ENCODE measurements around the gene RNASE13. TPM values are rescaled to one million over a fixed set of nuclear protein-coding genes. Genes with fewer than 3 reads are reported as not detected.
"Not testable (repeated sequence)": the region's sequence is repeated elsewhere in the genome, so short reads cannot be mapped to it uniquely, and the experiment has no call there.

RNASE13 gene
- total RNA-seq, 1 experiment from 2014 or later: not detected

DNA sequence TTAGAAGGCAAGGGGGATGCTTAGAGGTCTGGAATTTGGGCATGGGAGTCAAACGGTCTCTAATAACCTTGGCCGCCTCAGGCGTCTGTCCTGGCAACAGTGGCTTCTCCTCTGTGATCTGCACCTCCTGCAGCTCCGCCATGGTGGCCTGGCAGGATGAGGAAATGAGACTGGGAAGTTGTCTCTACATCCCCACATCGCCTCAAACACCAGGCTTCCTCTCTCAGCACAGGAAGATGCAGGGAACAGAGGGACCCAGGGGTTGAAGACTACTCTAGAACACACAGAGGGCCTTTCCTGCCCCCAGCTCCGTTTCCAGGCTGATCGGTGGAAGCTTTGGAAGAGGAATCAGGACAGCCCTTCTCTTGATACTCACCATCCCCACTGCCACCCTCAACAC lies 11.4 kb downstream of the RNASE13 start:
- DNase-seq (ENCODE audit: low spot score): no peak

DNA sequence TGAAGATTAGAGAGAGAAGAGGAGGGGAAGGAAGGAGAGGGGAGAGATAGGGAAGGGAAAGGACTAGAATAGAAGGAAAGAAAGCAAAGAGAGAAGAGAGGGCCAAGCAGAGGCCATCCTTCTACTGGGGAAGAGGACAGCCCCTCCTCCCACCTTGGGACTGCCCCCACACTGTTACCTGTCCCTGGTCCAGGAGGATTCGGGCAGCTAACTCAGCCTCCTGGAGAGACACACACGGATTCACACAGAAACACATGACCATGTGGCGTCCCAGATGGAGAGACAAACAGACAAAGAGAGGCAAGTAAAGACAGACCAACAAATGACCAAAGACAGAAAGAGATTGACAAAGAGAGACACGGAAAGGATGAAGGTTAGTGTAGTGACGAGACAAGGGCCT lies 11.9 kb downstream of the RNASE13 start:
- no peak for DNase-seq (ENCODE audit: low spot score)

DNA sequence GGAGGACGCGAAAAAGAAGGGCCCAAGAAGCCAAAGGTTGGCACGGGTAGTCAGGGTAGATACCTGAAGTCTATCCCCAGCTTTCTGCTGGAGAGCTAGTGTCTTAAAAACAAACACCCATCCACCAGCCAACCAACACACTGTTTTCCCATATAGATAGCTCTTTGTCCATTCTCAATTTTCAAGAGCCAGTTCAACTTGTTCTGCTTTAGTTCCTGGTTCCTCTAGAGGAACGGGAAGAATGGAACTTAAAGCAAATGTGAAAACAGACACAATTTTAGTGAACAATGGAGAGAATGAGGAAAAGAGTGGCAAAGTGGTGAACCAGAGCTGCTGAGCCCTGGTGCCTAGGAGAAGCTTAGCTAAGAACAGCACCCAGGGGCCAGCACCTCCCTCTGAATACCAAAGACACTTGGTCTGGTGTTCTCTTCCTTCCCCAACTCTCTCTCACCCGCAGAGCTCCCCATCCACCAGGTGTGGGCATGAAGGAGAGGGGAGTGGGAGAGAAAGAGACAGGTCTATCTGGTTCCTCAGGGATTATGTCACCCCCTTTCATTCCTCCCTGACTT lies 13.5 kb downstream of the RNASE13 start:
- no peak for DNase-seq (ENCODE audit: low spot score)

DNA sequence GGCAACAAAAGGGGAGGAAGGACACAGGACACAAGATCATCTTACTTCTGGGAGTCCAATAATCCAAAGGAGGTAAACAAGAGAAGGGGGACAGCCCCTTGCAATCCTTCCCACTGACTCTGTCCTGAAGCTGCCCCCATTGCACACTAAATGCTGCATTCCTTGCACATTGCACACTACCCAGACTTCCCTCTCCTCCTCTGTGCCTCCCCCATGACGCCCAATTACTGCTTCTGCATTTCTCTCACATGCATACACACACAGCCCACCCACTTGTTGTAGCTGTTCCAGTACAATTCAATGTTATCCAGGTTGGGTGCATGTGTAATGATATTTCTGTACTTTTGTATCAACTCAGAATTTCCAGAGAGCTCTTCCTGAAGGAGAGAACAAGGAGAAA lies 15.2 kb downstream of the RNASE13 start:
- no peak for DNase-seq (ENCODE audit: low spot score)

DNA sequence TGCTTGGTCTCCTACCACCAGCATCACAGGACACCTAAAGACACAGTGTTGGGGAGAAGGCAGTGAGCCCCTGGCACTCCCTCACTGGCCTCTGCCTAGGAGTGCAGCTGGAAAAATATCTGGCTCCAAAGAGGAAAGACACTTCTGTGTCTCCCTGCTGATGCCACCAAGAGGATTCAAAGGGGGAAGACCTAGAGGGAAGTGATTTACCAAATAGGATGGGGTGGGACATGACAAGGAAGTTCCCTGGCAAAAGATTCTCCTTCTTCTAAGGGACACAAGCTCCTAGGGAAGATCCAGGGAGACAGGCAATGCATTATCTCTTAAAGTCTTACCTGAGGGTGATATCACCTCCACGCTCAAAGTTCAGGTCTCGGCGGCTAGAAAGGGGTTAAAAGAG lies 15.8 kb downstream of the RNASE13 start:
- DNase-seq (ENCODE audit: low spot score): no peak

DNA sequence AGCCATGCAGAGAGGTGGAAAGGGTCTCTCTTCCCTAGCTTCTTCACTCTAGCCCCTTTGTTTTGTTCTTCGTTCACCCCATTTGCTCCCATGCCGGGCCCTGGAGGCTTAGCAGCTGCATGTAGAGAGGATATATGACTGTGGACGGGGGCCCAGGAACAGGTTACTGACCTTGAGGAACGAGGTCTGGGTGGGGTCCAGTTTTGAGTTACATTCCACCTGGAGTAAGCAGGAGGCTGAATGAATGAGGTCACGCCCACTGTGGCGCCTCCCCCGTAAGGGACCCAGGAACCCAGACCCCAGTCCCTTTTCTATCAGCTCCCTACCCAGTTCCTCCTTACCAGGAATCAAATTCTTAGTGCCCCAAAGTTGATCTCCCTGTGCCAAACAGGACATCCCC lies 16.3 kb downstream of the RNASE13 start:
- no peak for DNase-seq (ENCODE audit: low spot score)

DNA sequence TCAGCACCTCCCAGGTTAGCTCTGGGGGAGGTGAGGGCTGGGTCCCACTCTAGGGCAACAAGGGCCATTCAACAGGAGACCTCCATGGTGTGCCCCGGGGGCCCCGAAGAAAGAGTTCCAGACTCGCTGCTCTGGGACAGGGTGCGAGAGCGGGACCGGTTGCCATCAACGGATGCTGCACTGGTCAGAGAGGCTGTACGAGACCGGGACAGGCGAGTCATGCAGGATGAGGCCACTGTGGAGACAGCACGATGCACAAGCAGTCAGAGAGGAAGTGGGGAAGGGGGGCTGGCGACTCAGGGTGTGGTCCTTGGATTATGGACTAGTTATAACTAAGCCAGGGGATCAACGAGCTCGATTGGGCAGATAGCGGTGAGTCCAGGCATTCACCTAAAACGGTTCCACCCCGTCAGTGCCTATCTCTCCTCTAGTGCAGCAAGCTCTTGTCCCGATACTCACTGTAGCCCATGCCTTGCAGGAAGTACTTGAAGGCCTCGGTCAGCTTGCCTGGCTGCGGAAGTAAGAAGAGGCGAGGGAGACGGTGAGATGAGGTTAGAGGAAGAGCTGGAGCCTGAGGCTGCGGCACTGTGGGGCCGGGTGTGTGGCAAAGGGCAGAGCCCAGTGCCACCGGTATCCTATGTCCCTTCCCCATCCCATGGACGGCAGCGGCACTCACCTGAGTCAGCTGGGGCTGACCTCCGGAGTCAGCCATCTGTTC lies 16.9 kb downstream of the RNASE13 start:
- DNase-seq (ENCODE audit: low spot score): no peak

DNA sequence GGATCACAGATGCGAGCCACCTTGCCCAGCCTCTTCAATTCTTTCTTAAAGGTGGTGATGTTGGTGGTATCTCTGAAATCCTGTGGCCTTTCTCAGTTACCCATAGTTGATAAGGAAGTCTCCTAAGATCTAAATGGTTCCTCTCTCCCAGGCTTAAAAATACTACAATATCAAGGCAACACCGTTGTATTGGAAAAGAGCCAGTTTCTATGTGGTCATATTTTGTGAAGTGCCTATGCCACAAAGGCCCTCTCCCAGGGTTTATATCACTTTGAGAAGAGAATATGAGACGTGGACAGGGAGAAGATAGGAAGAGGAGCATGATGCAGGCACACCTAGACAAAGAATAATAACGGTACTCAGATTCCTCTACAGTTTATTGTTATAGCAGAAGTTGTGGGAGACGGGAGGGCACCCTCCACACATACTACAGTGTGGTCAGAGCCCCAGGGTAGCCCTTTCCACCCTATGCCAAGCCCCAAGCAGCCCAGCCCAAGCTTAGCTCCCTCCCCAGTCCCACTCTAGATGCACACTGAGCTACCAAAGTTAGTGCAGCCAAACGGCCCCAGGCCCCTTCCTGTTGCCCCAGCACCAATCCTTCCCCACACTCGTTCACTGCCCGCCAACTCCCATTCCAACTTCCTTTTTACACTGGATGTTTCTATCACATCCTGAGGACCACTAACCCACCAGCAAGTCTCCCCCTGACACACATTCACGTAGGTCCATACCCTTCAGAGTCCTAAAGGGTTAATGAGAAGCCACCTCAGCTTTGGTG lies 18.0 kb downstream of the RNASE13 start:
- no peak for DNase-seq (ENCODE audit: low spot score)

DNA sequence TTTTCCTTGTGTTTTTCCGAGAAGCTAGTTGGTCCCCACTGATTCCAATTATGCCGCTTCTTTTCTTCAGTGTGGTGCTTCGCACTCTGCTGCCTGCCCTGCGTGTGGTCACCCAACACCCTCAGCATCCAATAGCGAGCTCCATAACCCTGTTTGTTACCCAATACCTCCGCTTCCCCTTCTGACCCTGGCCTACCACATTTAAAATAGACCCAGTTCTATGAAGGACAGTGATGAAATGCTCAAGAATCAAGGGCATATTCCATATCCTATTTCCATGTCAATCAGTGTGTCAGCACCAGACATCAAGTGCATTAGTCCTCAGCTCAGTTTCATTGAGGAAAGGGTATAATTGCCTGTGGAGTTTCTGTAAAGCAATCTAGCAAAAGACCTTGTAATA lies 19.3 kb downstream of the RNASE13 start:
- no peak for DNase-seq (ENCODE audit: low spot score)

DNA sequence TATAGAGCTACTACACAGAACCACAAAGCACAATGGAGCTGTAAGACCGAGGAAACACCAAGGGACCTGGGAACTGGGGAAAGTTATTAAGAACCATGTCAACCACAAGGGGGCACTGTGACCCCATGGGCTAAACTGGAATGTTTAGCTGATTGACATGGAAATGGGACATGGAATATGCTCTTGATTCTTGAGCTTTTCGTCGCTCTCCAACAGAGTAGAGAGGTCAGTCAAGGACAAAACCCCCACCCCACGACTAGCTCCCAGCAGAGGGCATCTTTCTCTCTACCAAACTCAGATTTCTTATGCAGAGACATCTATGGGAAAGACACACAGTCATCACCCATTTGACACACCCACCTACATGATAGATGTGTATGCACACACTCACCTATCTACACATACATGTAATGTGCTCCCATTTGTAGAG lies 19.8 kb downstream of the RNASE13 start:
- DNase-seq (ENCODE audit: low spot score): peak; percentile 65

DNA sequence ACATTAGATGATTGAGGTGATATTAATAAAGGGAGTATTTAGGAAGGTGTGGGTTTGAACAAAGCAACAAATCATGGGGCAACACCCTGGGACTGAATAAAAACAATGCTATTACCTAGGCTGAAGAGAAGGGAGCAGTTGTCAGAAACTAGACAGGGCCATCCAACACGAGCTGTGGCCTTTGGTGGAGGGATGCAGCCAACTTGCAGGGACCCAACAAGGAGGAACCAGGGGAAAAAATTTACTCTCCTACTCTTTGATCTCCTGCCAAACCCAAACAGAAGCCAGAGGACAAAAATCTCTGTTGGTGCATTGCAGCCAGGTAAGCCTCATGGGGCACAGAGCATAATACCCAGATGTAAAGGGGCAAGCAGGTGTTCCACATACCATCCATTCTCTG lies 23.5 kb downstream of the RNASE13 start:
- DNase-seq (ENCODE audit: low spot score): no peak

DNA sequence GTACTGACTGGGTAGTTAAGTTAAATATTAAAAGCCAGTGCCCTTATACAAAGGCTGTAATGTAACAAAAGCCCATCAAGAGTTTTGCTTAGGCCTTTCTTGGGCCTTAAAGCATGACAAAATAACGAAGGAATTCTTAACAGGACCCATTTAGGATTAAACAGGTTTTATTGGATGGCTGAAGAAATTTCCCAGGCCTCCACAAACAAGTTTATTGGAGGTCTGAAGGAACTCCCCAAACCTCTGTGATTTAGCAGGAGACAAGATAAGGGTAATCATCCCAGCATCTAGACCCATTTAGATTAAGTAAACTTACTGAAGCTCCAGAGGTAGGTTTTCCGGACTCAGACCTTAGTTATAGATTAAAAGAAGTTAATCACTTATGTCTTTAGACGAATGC lies 24.9 kb downstream of the RNASE13 start:
- DNase-seq (ENCODE audit: low spot score): not testable (repeated sequence)

DNA sequence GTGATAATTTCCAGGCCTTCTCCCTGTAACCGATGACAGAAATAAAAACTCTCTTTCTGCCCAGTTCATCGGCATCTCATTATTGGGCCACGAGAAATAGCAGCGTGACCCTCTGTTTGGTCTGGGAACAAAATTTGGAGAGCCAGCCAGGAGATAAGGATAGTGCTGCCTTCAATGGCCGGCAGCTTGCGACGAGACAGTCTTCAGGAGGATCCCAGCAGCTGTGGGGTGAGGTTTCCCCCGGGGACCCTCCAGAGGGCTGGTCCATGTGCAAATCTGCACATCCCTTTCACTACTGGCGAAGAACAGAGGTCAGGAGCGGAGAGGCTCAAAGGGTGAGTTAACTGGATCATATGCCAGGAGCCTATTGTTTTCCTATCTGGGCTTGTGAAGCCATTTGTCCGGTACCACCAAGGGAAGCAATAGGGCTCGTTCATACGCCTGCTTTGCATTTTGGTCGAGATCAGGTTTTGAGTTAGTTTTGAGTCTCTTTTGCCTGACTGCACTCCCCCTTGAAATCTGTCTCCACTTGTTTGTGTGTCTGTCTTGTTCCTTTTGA lies 30.7 kb downstream of the RNASE13 start:
- DNase-seq (ENCODE audit: low spot score): no peak

DNA sequence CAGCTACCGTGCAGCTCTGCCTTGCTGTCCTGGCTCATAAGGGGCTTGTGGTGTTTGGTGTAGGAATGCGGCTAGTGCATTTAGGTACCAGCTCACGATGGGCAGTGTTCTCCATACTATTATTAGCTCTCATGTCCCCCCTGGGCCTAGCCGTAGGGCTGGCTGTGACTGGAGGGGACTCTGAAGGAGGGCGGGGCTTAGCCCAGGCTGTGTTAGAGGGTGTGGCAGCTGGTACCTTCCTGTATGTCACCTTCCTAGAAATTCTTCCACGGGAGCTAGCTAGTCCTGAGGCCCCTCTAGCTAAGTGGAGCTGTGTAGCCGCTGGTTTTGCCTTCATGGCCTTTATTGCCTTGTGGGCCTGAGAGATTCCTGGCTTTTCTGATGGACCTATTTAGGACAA lies 33.4 kb downstream of the RNASE13 start:
- no peak for DNase-seq (ENCODE audit: low spot score)

DNA sequence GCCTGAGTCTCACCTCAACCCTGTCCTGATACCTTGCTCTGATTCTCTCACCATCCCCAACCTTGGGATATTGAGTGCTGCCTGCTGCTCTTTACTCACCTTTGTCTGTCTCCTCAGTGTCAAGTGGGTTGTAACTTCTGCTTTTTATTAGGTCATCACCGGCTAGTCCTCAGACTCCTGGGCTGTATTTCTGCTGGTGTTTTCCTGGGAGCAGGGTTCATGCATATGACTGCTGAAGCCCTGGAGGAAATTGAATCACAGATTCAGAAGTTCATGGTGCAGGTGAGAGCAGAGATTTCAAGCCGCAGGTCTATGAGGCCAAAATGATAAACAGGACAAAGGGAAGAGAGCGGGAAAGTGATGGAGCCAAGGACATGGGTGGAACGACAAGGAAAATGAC lies 35.0 kb downstream of the RNASE13 start:
- DNase-seq (ENCODE audit: low spot score): no peak

DNA sequence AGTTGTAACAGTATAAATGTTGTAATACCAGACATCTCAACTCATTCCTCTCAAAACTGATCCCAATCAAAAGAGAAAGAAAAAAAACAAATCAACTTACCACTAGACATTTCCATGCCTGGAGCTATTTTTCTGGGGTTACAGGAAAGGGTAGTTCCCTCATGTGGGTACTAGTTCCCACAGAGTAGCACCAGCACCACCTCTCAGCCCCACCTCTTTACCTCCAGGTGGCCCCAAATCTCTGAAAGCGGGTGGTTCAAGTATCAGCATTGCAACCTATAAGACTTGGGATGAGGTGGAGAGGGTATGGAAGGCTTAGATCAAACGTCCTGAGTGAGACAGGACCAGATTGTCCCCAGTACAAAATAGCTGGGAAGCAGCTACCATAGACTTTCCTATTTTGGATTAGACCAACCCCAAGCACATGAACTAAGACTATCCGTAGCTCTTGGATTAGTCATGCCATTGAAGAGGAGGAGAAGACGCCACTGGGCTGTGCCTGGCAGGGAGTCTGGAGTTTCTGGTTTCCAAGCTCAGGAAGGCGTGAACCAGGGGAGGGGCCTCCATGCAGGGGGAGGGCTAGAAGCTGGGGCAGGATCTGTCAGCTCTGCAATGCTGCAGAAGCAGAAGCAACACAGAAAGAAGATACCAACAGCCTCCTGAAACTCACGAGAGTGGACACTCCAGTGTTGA lies 35.8 kb downstream of the RNASE13 start, which contains the start of gene SLC39A2:
Gene SLC39A2, plus strand, starts transcription at position 620 of the 693 bp plus-strand sequence. CDS start 154 bp downstream, outside the sequence.
- peak; percentile 28 for DNase-seq (ENCODE audit: low spot score)

DNA sequence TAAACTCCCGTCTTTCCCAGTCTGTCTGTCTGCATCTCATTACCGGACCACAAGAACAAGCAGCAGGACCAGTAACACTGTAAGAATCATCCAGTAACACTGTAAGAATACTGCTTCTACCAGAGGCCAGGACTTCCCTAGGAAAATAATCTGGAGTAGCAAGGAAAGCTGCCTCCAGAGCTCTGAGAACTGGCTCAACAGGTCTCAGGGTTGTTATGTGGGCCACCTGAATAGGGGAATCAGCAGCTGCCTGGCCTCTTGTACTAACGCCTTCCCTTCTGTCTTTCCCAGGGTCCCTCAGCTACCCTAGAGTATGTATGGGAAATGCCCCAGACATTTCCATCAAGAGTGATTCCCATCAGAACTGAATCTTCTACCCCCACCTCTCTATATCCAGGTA lies 36.5 kb downstream of the RNASE13 start:
- no peak for DNase-seq (ENCODE audit: low spot score)

DNA sequence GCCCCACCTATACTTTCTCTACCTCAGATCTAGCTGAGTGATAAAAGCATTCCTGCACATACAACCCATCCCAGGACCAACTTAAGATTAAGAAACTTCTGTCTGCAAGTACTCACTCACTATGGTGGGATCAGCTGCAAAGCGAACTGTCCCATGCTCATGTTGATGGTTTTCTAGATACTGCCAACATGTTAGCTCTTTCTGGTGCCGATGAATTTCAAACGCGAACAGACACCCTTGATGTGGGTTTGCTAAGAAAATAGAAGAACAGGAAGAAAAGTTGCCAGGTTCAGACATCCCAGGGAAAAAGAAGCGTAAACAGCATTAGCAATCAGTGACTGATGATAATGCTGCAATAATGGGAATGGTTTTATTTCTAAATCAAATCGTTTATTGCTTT lies 37.0 kb downstream of the RNASE13 start:
- DNase-seq (ENCODE audit: low spot score): no peak

DNA sequence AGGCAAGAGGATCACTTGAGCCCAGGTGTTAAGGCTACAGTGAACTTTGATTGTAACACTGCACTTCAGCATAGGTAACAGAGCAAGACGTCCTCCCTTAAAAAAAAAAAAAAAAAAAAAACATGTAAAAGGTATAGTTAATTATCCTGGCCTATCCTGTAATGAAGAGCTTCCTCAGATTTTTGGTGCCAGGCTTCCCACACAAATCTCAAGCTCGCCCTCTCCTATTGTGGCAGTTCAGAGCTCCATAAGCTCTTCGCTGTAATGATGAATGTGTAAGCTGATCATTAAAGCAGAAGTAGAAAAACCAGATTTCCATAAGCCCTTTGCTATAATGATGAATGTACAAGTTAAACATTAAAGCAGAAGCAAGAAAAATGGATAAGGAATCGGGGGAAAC lies 37.5 kb downstream of the RNASE13 start:
- DNase-seq (ENCODE audit: low spot score): no peak

DNA sequence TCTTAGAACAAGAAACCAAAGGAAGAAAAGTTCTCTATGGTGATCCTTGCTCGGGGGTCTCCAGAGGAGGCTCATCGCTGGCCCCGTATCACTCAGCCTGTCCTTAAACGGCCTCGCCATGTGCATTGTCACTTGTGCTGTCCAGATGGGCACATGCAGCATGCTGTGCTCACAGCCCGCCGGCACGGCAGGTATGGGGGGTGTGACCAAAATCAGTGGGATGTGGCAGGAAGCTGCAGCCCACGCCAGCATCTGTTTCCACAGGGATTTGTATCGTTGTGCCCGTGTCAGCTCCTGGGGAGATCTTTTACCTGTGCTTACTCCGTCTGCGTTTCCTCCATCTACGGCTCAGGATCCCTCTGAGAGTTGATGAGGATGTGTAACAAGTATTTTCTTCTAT lies 38.1 kb downstream of the RNASE13 start:
- DNase-seq (ENCODE audit: low spot score): no peak

DNA sequence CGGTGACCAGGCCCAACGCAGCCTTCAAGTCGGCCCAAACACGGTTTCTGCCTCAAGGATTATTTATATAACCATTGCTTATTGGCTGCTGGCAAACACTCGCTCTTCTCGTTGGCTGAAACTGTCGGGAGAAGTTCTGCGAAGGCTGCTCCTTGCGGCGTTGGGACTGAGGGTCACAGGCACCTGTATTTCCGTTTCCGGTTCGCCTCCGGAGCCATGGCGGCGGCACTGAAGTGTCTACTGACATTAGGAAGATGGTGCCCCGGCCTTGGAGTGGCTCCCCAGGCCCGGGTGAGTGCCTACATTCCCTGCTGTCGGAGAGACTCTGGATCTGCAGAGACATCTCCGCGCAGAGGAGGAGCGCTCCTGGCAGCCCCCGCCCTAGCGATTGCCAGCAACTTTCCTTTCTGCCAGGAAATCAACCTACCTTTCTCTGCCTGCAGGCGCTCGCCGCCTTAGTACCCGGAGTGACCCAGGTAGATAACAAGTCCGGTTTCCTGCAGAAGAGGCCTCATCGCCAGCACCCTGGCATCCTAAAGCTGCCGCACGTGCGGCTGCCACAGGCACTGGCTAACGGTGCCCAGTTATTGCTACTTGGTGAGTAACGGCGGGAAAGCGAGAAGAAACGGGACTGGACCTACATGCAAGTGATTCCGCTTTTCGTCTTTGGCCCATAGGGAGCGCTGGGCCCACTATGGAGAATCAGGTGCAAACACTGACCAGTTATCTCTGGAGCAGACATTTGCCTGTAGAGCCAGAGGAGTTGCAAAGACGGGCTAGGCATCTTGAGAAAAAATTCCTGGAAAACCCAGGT lies 44.6 kb downstream of the RNASE13 start, which contains the start of gene METTL17:
Gene METTL17, plus strand, starts transcription at position 194 of the 814 bp plus-strand sequence. Its CDS starts 23 bp downstream, at position 217.
- peak; percentile 91 for DNase-seq (ENCODE audit: low spot score)

Measured in A172 (cell line).